NK-92 treated with Interleukin-12 subunit alpha and Interleukin-12 subunit beta, amount 100 ng/mL, for 24 hours (cell line): ENCODE data around the gene PLGLB2.
"Not testable (repeated sequence)": the region's sequence is repeated elsewhere in the genome, so short reads cannot be mapped to it uniquely, and the experiment has no call there.

ENCODE experiments used
- DNase-seq: peaks from one replicate; lab custom pipeline; 2025; lab: John Stamatoyannopoulos, UW

The PLGLB2 gene

GRCh38 chr2:87747791-87748190 is at the start of gene PLGLB2:
TSS of gene PLGLB2 (plus strand) at chr2:87748087. CDS start at chr2:87748154, 67 bp downstream.
- not testable (repeated sequence) for DNase-seq

- DNase-seq, result not testable (repeated sequence)
These were observed 43.1 kb upstream of the PLGLB2 start for GRCh38 chr2:87704572-87705323.

- DNase-seq, result not testable (repeated sequence)
These were observed 39.5 kb upstream of the PLGLB2 start for GRCh38 chr2:87708368-87708767.

- DNase-seq, result not testable (repeated sequence)
These were observed 19.8 kb upstream of the PLGLB2 start for GRCh38 chr2:87727940-87728599.

- not testable (repeated sequence) for DNase-seq
These were observed 7.0 kb upstream of the PLGLB2 start for GRCh38 chr2:87740928-87741327.

- DNase-seq, result not testable (repeated sequence)
These were observed 5.3 kb upstream of the PLGLB2 start for GRCh38 chr2:87742393-87743108.

GRCh38 chr2:87743638-87744037 is 4.2 kb upstream of the PLGLB2 start:
- not testable (repeated sequence) for DNase-seq

GRCh38 chr2:87745353-87745951 is 2.4 kb upstream of the PLGLB2 start:
- not testable (repeated sequence) for DNase-seq

GRCh38 chr2:87748524-87748923 is 637 bp downstream of the PLGLB2 start:
- not testable (repeated sequence) for DNase-seq

GRCh38 chr2:87750560-87750959 is 2.7 kb downstream of the PLGLB2 start:
- DNase-seq, result not testable (repeated sequence)

GRCh38 chr2:87754759-87755158 is 6.9 kb downstream of the PLGLB2 start:
- DNase-seq, result not testable (repeated sequence)
